Prostate gland (tissue), 2 donors: ENCODE results near the gene CHKA. TPM values are rescaled to one million over a fixed set of nuclear protein-coding genes. Genes with fewer than 3 reads are reported as not detected.

Source experiments
- DNase-seq: peaks from one replicate; pipeline ENCODE4 v3.0.0-alpha.2; 2019; ENCODE audit warnings: low spot score
- H3K27ac ChIP-seq, 2 donors: fragments of 200-600 bp; sonication (generic); 2 replicates each; pipeline ENCODE4 v1.5.1; 2017 to 2019
- H3K27me3 ChIP-seq: fragments of 200-600 bp; sonication (generic); replicated peaks from 2 replicates; pipeline ENCODE4 v1.5.1; 2019; ENCODE audit not compliant: insufficient read depth
- H3K36me3 ChIP-seq, 2 donors: fragments of 200-600 bp; sonication (generic); 1 replicate in 1 of 2; 2 replicates in 1 of 2; pipeline versions ENCODE4 v1.5.1 to v1.8.1; 2017 to 2019
- H3K4me1 ChIP-seq: fragments of 200-600 bp; sonication (generic); replicated peaks from 2 replicates; pipeline ENCODE4 v1.5.1; 2019
- H3K4me3 ChIP-seq, 2 donors: fragments of 200-600 bp; sonication (generic); 2 replicates each; pipeline ENCODE4 v1.5.1; 2017 to 2019
- H3K9me3 ChIP-seq: fragments of 200-600 bp; sonication (generic); 2 replicates; pipeline ENCODE4 v1.5.1; 2017
- POLR2A ChIP-seq: fragments of 450-650 bp; IDR thresholded peaks from one replicate; pipeline ENCODE4 v1.6.1; 2016; ENCODE audit warnings: antibody characterized with exemption, mild to moderate bottlenecking
- POLR2AphosphoS5 ChIP-seq: sonication (generic); formaldehyde crosslinking; IDR thresholded peaks from one replicate; pipeline ENCODE4 v1.6.1; 2017; ENCODE audit warnings: antibody characterized with exemption
- WGBS: methylation state at CpG from one replicate; pipeline ENCODE4 v1.1.5; 2018; 5-methylcytosine and 5-hydroxymethylcytosine counted together
- intact Hi-C: fragments of 100-400 bp; cut with DNase I; formaldehyde crosslinking; loops from one replicate; pipeline ENCODE4 v1.14.2; 2022
- total RNA-seq, 2 donors: library from RNA; depleted of rRNA; stranded (reverse); fragments of >200 nt; gene quantifications; one replicate each; pipeline ENCODE4 v1.1.0, GENCODE V29; 2016
- TF ChIP-seq, protein P1 (sequence below), 4 experiments: fragments of 200-600 bp in 2 of 4; fragments of 450-650 bp in 2 of 4; sonication (generic) in 2 of 4; IDR thresholded peaks; 1 replicate in 3 of 4; 2 replicates in 1 of 4; pipeline ENCODE4 v1.5.1; 2016 to 2019; ENCODE audit warnings: antibody characterized with exemption in 4 of 4, mild to moderate bottlenecking in 2 of 4, moderate library complexity in 2 of 4

Gene CHKA
- total RNA-seq, 2 donors from 2014 or later = 88.6 to 93.4 TPM

DNA sequence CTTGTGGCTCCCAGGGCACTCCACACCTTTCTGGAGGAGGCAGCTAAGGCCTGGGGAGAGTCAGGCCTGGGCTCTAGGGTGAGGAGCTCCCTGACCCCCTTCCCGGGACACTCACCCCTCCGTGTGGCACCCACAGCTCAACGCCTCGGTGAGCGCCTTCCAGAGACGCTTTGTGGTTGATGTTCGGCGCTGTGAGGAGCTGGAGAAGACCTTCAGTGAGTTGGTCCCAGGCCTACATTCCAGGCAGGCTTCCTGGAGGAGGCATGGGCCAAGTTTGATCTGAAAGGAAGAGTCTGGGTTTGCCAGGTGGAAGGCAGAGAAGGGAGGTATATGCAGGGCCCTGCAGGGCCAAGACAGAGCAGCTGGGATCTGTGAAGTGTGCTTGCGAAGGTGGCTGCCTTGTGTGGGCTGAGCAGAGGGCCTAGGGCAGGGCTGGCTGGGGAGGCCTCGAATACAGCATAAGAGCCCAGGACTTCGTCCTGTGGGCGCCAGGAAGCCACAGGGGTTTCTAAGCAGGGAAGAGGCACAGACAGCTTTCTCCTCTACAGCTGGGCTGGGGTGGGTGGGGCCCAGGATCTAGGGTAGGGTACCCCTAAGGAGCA lies 79.5 kb downstream of the CHKA start:
- DNase-seq = no peak
- H3K9me3 ChIP-seq = no peaks in the 10 kb centered on the region
- no peaks in the 10 kb centered on the region for H3K27me3 ChIP-seq
- TF ChIP-seq POLR2AphosphoS5 (no peak), POLR2A (no peak)
- TF ChIP-seq, protein P1, sequence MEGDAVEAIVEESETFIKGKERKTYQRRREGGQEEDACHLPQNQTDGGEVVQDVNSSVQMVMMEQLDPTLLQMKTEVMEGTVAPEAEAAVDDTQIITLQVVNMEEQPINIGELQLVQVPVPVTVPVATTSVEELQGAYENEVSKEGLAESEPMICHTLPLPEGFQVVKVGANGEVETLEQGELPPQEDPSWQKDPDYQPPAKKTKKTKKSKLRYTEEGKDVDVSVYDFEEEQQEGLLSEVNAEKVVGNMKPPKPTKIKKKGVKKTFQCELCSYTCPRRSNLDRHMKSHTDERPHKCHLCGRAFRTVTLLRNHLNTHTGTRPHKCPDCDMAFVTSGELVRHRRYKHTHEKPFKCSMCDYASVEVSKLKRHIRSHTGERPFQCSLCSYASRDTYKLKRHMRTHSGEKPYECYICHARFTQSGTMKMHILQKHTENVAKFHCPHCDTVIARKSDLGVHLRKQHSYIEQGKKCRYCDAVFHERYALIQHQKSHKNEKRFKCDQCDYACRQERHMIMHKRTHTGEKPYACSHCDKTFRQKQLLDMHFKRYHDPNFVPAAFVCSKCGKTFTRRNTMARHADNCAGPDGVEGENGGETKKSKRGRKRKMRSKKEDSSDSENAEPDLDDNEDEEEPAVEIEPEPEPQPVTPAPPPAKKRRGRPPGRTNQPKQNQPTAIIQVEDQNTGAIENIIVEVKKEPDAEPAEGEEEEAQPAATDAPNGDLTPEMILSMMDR (IDR thresholded peaks at IDR 0.05) = no peak
- 85% methylated on average over 12 of the region's 12 CpGs for WGBS
- H3K4me1 ChIP-seq = peaks cover 10% of the 10 kb centered on the region
- intact Hi-C loops = loop anchor here (5.0 kb wide), 1 partner anchor 166 kb away; no protein-coding TSS in a partner anchor
- peaks cover 0 to 12% of the 10 kb centered on the region in 2 donors for H3K36me3 ChIP-seq
- H3K27ac ChIP-seq = peak overlapping the region; percentile 80 to 88
- H3K4me3 ChIP-seq = no peak overlapping the region

DNA sequence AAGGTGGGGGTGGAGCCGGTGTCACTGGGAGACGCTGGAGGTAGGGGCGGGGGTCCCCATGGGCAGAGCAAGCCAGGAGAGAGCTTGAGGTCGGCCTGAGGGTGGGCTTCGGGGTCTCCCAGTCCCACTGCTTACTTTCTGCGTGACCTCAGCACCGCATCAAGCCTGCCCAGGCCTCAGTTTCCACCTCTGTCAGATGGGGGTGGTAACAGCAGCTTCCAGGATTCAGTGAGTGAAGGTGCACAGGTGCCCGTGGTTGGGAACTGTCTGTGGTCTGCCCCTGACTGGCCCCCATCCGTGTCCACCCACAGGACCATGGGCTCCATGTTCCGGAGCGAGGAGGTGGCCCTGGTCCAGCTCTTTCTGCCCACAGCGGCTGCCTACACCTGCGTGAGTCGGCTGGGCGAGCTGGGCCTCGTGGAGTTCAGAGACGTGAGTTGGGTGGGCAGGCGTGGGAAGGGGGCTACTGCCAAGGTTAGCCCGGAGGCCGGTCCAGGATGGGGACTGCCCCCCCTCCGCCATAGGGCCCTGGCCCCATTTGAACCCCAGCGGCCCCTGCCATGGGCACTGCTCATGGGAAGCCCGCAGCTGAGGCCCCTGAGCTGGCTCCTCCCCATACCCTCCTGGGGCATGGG lies 80.1 kb downstream of the CHKA start:
- H3K9me3 ChIP-seq = no peaks in the 10 kb centered on the region
- H3K4me3 ChIP-seq = peak overlapping the region; percentile 63 to 76
- H3K36me3 ChIP-seq = peaks cover 0 to 18% of the 10 kb centered on the region in 2 donors
- peaks cover 10% of the 10 kb centered on the region for H3K4me1 ChIP-seq
- H3K27me3 ChIP-seq = no peaks in the 10 kb centered on the region
- DNase-seq = no peak
- intact Hi-C loops = loop anchor here (5.0 kb wide), 1 partner anchor 166 kb away; no protein-coding TSS in a partner anchor
- TF ChIP-seq POLR2A (no peak), POLR2AphosphoS5 (no peak)
- TF ChIP-seq, protein P1 (IDR thresholded peaks at IDR 0.05) = no peak
- WGBS = 87% methylated on average over 14 of the region's 23 CpGs
- peak overlapping the region; percentile 80 to 88 for H3K27ac ChIP-seq

DNA sequence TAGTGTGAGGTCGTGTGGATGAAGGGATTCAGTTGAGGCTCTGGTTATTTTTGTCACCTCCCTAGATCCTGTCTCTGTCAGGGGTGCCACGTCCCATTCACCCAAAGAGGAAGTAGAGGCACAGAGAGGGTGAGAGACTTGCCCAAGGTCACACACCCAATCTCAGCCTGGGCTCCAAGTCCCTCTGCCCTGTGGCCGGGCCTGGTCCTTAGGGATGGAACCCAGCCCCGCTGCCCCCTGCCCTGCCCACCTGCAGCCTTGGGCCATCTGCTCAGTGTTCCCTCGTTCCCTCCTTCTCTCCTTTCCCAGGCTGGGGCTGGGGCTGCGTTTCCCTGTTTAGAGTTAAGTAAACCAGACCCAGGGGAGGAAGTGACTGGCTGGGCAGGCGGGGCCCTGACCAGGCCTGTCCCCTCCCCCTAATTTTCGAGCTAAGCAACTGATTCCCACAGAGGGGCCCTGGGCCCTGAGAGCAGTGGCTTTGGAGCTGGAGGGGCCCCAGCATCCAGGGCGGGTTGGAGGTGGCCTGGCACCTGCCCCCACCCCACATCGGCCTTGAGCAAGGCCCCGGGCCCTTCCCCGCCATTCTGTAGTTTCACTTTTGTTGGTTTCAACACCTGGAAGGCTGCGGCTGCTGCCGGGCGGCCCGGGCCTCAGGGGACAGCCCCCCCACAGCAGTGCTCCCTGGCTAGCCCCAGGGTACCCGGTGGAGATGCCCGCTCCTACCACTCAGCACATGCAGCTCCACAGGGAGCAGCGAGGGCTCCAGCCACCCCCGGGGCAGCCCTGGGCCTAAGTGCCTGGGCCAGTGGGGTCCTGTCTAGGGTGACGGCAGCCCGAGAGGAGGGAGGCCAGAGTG lies 80.9 kb downstream of the CHKA start:
- Histone ChIP-seq H3K36me3 (peaks cover 0 to 18% of the 10 kb centered on the region in 2 donors), H3K27ac (peak overlapping the region; percentile 80 to 88), H3K4me3 (peak overlapping the region; percentile 63 to 76), H3K4me1 (peaks cover 10% of the 10 kb centered on the region), H3K27me3 (no peaks in the 10 kb centered on the region), H3K9me3 (no peaks in the 10 kb centered on the region)
- DNase-seq = peak; percentile 56
- 16% methylated on average over 18 of the region's 22 CpGs for WGBS
- intact Hi-C loops = loop anchor here (5.0 kb wide), 1 partner anchor 167 kb away; no protein-coding TSS in a partner anchor
- TF ChIP-seq POLR2A = peak; percentile 40
- TF ChIP-seq, protein P1 (IDR thresholded peaks at IDR 0.05) = no peak
- TF ChIP-seq POLR2AphosphoS5 = peak; percentile 54

DNA sequence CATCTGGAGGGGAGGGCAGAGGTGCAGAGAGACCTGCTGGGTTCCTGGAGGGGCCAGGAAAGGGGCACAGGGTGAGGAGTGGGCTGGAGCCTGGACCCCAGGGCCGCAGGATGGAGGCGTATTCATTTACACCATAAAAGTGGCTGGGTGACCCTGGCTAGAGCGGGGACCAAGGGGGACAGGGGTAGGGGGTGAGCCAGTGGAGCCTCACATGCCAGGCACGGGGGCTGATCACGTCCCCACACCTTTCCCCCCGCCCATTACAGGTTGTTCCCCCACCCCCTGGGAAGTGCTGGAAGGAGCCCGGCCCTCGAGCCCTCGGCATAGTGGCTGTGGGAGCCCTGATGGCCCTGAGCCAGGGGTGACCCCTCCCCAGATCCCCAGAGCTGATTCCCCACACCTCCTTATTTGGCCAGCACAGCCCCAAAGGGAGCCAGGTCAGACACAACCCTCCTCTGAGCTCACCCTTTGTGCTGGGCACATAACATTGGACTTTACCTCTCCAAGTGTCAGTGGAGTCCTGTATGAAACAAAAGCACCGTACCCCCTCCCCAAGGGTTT lies 81.6 kb downstream of the CHKA start:
- intact Hi-C loops = loop anchor here (2.0 to 5.0 kb wide), 2 partner anchors 79 to 168 kb away; no protein-coding TSS in a partner anchor
- Histone ChIP-seq H3K4me3 (peak overlapping the region; percentile 63 to 76), H3K27ac (peak overlapping the region; percentile 80 to 88), H3K27me3 (no peaks in the 10 kb centered on the region), H3K36me3 (peaks cover 0 to 15% of the 10 kb centered on the region in 2 donors), H3K4me1 (peaks cover 10% of the 10 kb centered on the region), H3K9me3 (no peaks in the 10 kb centered on the region)
- DNase-seq = no peak
- 35% methylated on average over 10 of the region's 10 CpGs for WGBS
- TF ChIP-seq POLR2AphosphoS5 = no peak
- TF ChIP-seq, protein P1 (IDR thresholded peaks at IDR 0.05) = no peak
- TF ChIP-seq POLR2A = no peak
